Measurements from ENCODE around the gene ZNF614. TPM values are rescaled to one million over a fixed set of nuclear protein-coding genes. Genes with fewer than 3 reads are reported as not detected.

Gene ZNF614
- total and polyA plus RNA-seq, 9 of the 15 experiments (the other 6 are each of a cell fraction or from before 2014, with no cell fraction given), result 4.9 to 16.3 (median 11.4) TPM

- TF ChIP-seq HMGXB4 (CRISPR knock-in tag; IDR thresholded peaks at IDR 0.05) (no peak), ZNF280B (CRISPR knock-in tag; IDR thresholded peaks at IDR 0.05) (0 out of 2 replicates have a peak, but pooled peaks have one; percentile 14), TRIM28 (IDR thresholded peaks at IDR 0.05) (peak; percentile 89), TRIM24 (IDR thresholded peaks at IDR 0.05) (peak in 1 of 2 experiments; percentile 44; a peak in 2 of 4 replicates), CBX1 (IDR thresholded peaks at IDR 0.05; ENCODE audit: low read depth) (peak; percentile 77; the same call in 1 of the 2 replicates), RBM25 (IDR thresholded peaks at IDR 0.05; ENCODE audit: low read depth, low read length, severe bottlenecking) (peak; percentile 50), KDM4B (IDR thresholded peaks at IDR 0.05; ENCODE audit: borderline replicate concordance in 2 of 2, low read depth in 1 of 2) (no peak), SMAD2 (IDR thresholded peaks at IDR 0.05; ENCODE audit: low read depth, low read length) (no peak)
- TF ChIP-seq, protein P1, sequence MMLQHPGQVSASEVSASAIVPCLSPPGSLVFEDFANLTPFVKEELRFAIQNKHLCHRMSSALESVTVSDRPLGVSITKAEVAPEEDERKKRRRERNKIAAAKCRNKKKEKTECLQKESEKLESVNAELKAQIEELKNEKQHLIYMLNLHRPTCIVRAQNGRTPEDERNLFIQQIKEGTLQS (IDR thresholded peaks at IDR 0.05), result peak; percentile 31; the same call in 1 of the 2 replicates
- TF ChIP-seq, protein P1 (CRISPR knock-in tag; conservative IDR thresholded peaks at IDR 0.05), result no peak
Measured at GRCh38 chr19:52034051-52034728, 6.0 kb upstream of the ZNF614 start (continued).

All from K562 (cell line).